GM18873 (cell line): Measurements from ENCODE around the gene TDRD7.

Experiments
- ATAC-seq: cut with Tn5 transposase; IDR thresholded peaks from one replicate; pipeline ENCODE4 v1.9.1; 2021; ENCODE audit warnings: mild to moderate bottlenecking, moderate library complexity, moderate number of reproducible peaks; ENCODE audit not compliant: unreplicated experiment, low FRiP score

Gene TDRD7

GRCh38 chr9:97503862-97504210, 91.9 kb downstream of the TDRD7 start:
- ATAC-seq, result no peak

- ATAC-seq, result no peak
These were observed 92.7 kb downstream of the TDRD7 start for GRCh38 chr9:97504381-97505216.

DNA sequence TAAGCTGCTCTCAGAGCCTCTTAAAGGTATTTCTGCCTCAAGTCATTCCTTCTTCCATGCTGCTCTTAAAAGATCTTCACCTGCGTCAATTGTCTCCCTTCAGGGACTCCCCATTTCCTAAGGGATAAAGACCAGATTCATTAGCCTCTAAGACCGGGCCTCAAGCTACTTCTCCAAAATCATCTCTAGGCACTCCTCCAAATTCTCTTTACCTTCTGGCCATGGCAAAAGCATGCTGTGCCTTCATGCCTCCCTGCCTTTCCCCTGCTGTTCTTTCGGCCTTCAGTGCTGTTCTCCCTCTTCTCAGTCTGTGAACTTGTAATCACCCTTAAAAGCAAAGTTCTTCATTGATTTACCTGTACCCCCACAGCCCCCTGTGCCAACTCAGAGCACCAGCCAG, 93.9 kb downstream of the TDRD7 start:
- ATAC-seq, result no peak

DNA sequence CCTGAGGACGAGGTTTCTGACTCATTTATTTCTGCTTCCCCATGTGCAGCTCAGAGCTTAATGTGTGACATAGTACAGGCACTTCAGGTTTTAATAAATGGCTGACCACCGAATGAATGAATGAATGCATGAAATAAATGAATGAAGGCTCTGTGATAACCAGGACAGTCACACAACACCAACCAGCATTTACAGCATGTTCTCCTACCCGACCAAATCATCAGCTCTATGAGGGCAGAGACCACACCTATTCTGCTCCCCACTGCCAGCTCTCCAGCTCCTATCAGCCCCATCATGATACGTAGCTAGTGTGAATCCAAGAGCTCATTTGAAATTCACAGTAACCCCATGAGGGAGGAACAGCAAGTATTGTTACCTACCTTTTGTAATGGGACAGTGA, 94.4 kb downstream of the TDRD7 start:
- no peak for ATAC-seq

- no peak for ATAC-seq
These were observed 94.9 kb downstream of the TDRD7 start for GRCh38 chr9:97506787-97507186.

GRCh38 chr9:97507428-97507984, 95.6 kb downstream of the TDRD7 start:
- no peak for ATAC-seq

DNA sequence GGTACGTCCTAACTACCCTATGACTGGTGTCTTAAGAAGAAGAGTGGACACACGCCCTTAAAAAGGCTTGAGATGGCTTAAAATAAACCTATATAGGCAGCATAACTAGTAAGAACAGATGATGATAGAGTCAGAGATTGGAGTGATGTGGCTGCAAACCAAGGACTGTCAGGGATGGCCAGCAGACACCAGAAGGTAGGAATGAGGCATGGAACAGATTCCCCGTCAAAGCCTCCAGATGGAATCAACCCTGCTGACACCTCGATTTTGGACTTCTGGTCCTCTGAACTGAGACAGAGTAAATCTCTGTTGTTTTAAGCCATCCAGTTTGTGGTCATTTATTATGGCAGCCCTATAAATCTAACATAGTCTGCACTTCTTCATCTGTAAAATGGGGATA, 97.0 kb downstream of the TDRD7 start:
- ATAC-seq, result no peak

DNA sequence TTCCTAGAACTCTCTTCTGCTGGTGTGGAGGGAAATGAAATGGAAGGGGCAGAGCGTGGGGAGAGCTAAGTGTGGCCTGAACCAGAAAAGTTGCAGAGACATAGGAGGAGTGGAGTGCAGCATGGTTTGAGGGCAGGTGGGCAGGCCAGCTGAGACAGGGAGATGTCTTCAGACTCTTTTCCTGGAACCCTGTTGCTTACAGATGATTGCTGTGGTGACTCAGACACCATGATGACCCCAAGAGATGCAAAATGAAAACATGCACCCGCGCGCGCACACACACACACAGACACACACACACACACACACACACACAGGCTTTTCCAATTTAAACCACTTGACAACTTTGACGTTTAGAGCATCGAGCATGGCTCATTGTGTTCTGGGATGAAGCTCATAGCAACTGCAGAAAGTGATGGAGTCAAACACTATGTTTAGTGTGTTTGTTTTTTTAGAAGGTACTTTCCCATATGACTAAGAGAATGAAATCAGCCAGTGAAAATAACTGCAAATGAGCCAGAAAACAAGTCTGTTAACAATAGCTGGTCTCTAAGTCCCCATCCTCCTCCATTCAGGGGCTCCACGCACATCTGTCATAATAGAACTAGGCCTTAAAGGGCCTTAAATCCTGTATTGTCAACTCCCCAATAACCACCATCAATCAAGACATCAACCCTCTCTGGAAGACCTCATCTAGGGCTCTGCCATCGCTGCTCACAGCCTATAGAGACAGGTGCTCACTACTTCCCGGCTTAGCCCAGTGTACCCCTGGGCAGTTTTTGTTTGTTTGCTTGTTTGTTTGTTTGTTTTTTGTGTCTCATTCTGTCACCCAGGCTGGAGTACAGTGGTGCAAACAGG, 99.1 kb downstream of the TDRD7 start:
- ATAC-seq, result no peak

GRCh38 chr9:97511655-97512427, 99.9 kb downstream of the TDRD7 start:
- no peak for ATAC-seq

DNA sequence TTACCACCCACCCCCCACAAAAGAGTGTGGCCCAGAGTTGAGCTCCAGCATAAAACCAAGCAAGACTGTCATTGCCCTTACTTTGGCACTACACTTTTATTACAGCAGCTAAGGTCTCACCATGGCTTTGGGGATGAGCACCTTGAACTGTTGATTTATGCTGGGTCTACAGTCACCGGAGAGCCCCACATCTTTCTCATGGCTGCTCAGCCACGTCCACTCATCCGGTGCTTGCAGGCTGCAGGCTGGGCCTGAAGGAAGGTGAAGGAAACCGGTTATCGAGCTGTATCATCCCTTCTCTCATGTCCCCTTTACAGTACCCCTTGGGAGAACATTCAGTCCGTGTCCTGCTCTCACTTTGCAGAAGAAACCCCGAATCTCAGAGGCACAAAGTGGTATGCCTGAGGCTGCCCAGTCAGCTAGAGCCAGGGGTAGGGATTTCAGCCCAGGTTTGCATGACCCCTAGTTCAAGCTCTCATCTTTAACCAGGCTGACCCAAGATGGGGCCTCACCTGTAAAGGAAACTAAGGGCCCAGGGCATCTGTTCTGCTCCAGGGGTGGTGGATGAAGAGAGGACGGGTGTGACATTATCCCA, 101.2 kb downstream of the TDRD7 start:
- no peak for ATAC-seq

DNA sequence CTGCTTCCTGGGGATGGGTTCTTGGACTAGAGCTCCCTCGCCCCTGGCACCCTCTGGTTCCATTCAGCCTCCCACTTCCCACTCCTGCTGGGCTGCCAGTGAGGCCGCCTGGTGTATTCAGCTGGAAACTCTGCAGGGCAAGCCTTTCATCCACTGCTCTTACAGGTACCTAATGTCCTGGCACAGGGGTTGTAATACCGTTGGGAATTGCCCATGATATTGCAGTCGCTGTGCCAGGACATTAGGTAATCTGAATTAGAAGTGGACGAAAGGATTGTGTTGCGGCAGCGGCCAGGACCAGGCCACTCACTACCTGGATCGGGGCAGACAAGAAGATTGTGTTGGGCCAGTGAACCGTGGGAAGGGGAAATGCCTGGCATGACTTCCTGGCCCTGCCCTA, 102.6 kb downstream of the TDRD7 start:
- ATAC-seq, result no peak

- no peak for ATAC-seq
These were observed 103.8 kb downstream of the TDRD7 start for GRCh38 chr9:97515662-97516061.

DNA sequence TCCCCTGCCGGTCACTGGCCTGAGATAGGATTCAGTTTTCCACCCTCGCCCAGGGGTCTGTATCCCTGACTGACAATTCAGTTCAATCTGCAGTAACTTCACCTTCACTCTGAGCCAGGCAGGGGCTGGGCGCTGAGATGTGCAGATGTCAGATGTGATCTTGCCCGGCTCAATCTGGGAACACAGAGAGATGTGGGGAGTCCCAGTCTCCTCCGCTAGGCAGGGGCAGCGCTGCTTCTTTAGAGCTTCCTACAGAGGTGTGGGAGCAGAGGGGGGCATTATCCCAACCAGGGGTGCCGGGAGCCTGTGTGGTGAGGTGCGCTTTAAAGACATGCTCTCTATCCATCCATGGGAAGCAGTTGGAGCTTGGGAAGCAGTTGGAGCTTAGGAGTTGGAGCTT, 104.2 kb downstream of the TDRD7 start:
- ATAC-seq, result no peak

GRCh38 chr9:97517331-97518089, 105.6 kb downstream of the TDRD7 start:
- ATAC-seq, result no peak

- no peak for ATAC-seq
These were observed 106.4 kb downstream of the TDRD7 start for GRCh38 chr9:97518166-97518908.

GRCh38 chr9:97518909-97519307, 107.0 kb downstream of the TDRD7 start:
- no peak for ATAC-seq

- no peak for ATAC-seq
These were observed 107.6 kb downstream of the TDRD7 start for GRCh38 chr9:97519441-97519970.

- no peak for ATAC-seq
These were observed 109.9 kb downstream of the TDRD7 start for GRCh38 chr9:97521576-97522333.
